HAP-1 (cell line): Measurements from ENCODE around the gene SRRM1.
A peak's percentile ranks its signal among the peaks of the same experiment; 100 is the strongest.
"Not testable (repeated sequence)": the region's sequence is repeated elsewhere in the genome, so short reads cannot be mapped to it uniquely, and the experiment has no call there.

Experiments
- DNase-seq, 2 experiments: peaks; one replicate each; pipeline ENCODE4 v3.0.0-alpha.2; 2016 to 2020; ENCODE audit warnings: low spot score in 2 of 2
- H3K27me3 ChIP-seq: fragments of 250-450 bp; sonication (Bioruptor Pico); 2 replicates; pipeline ENCODE4 v1.5.1; 2020; ENCODE audit warnings: low read depth, mild to moderate bottlenecking, moderate library complexity
- H3K36me3 ChIP-seq: fragments of 250-450 bp; sonication (Bioruptor Pico); replicated peaks from 2 replicates; pipeline ENCODE4 v1.5.1; 2020; ENCODE audit warnings: mild to moderate bottlenecking
- H3K4me1 ChIP-seq: fragments of 250-450 bp; sonication (Bioruptor Pico); 2 replicates; pipeline ENCODE4 v1.5.1; 2020; ENCODE audit warnings: mild to moderate bottlenecking
- H3K4me3 ChIP-seq: fragments of 250-450 bp; sonication (Bioruptor Pico); 2 replicates; pipeline ENCODE4 v1.5.1; 2020; ENCODE audit warnings: mild to moderate bottlenecking, moderate library complexity
- H3K9me3 ChIP-seq: fragments of 250-450 bp; sonication (Bioruptor Pico); 2 replicates; pipeline ENCODE4 v1.5.1; 2020; ENCODE audit warnings: mild to moderate bottlenecking, moderate library complexity
- in situ Hi-C: fragments of 300-500 bp; cut with MboI; formaldehyde crosslinking; loops from 3 replicates; pipeline ENCODE4 v1.14.3; 2020; ENCODE audit warnings: low sequenced_read_pairs, inconsistent platforms, mixed read lengths

The SRRM1 gene

GRCh38 chr1:24692351-24692980, 49.4 kb downstream of the SRRM1 start:
- Histone ChIP-seq H3K4me1 (no peaks in the 10 kb centered on the region; the same call in 1 of the 2 replicates), H3K4me3 (no peak overlapping the region), H3K36me3 (no peaks in the 10 kb centered on the region), H3K9me3 (peaks cover 1% of the 10 kb centered on the region), H3K27me3 (no peaks in the 10 kb centered on the region)
- in situ Hi-C loops, result loop anchor here (5.0 to 25.0 kb wide), 2 partner anchors 145 to 520 kb away; no protein-coding TSS in a partner anchor
- no peak for DNase-seq

- in situ Hi-C loops, result loop anchor here (5.0 to 25.0 kb wide), 2 partner anchors 143 to 518 kb away; no protein-coding TSS in a partner anchor
- peaks cover 5% of the 10 kb centered on the region for H3K9me3 ChIP-seq
- DNase-seq, result no peak
- no peaks in the 10 kb centered on the region for H3K27me3 ChIP-seq
- H3K36me3 ChIP-seq, result no peaks in the 10 kb centered on the region
- H3K4me1 ChIP-seq, result no peaks in the 10 kb centered on the region
- H3K4me3 ChIP-seq, result no peak overlapping the region
Measured at GRCh38 chr1:24693827-24694379, 50.8 kb downstream of the SRRM1 start.

- no peak for DNase-seq
- H3K27me3 ChIP-seq, result no peaks in the 10 kb centered on the region
- no peaks in the 10 kb centered on the region for H3K4me1 ChIP-seq
- peaks cover 5% of the 10 kb centered on the region for H3K9me3 ChIP-seq
- in situ Hi-C loops, result loop anchor here (5.0 to 25.0 kb wide), 2 partner anchors 143 to 518 kb away; no protein-coding TSS in a partner anchor
- no peak overlapping the region for H3K4me3 ChIP-seq
- H3K36me3 ChIP-seq, result no peaks in the 10 kb centered on the region
Measured at GRCh38 chr1:24694380-24694843, 51.3 kb downstream of the SRRM1 start.

GRCh38 chr1:24695202-24695974, 52.3 kb downstream of the SRRM1 start:
- Histone ChIP-seq H3K4me3 (no peak overlapping the region), H3K27me3 (no peaks in the 10 kb centered on the region), H3K36me3 (no peaks in the 10 kb centered on the region), H3K9me3 (peaks cover 5% of the 10 kb centered on the region), H3K4me1 (no peaks in the 10 kb centered on the region)
- DNase-seq, result no peak
- in situ Hi-C loops, result loop anchor here (25.0 kb wide), 1 partner anchor 517 kb away; no protein-coding TSS in a partner anchor

- in situ Hi-C loops, result loop anchor here (25.0 kb wide), 1 partner anchor 516 kb away; no protein-coding TSS in a partner anchor
- Histone ChIP-seq H3K36me3 (no peaks in the 10 kb centered on the region), H3K27me3 (no peaks in the 10 kb centered on the region), H3K4me1 (no peaks in the 10 kb centered on the region), H3K4me3 (no peak overlapping the region), H3K9me3 (peaks cover 5% of the 10 kb centered on the region)
- no peak for DNase-seq
Measured at GRCh38 chr1:24696041-24696755, 53.1 kb downstream of the SRRM1 start.

- H3K4me3 ChIP-seq, result no peak overlapping the region
- H3K36me3 ChIP-seq, result no peaks in the 10 kb centered on the region
- no peak for DNase-seq
- no peaks in the 10 kb centered on the region for H3K27me3 ChIP-seq
- in situ Hi-C loops, result loop anchor here (25.0 kb wide), 1 partner anchor 515 kb away; no protein-coding TSS in a partner anchor
- H3K9me3 ChIP-seq, result peaks cover 5% of the 10 kb centered on the region
- H3K4me1 ChIP-seq, result no peaks in the 10 kb centered on the region
Measured at GRCh38 chr1:24696756-24697330, 53.7 kb downstream of the SRRM1 start.

- not testable (repeated sequence) for H3K36me3 ChIP-seq, H3K27me3 ChIP-seq, H3K4me1 ChIP-seq, H3K4me3 ChIP-seq, H3K9me3 ChIP-seq
- in situ Hi-C loops, result loop anchor here (25.0 kb wide), 1 partner anchor 515 kb away; no protein-coding TSS in a partner anchor
- peak in 1 of 2 experiments; percentile 25 for DNase-seq
Measured at GRCh38 chr1:24697453-24698001, 54.4 kb downstream of the SRRM1 start.

GRCh38 chr1:24698326-24698725, 55.2 kb downstream of the SRRM1 start:
- H3K27me3 ChIP-seq, H3K36me3 ChIP-seq, DNase-seq, H3K4me1 ChIP-seq, H3K9me3 ChIP-seq, H3K4me3 ChIP-seq: not testable (repeated sequence)
- in situ Hi-C loops, result loop anchor here (25.0 kb wide), 1 partner anchor 514 kb away; no protein-coding TSS in a partner anchor

GRCh38 chr1:24699628-24700027, 56.5 kb downstream of the SRRM1 start:
- H3K4me1 ChIP-seq, result peaks cover 3% of the 10 kb centered on the region
- no peak overlapping the region for H3K4me3 ChIP-seq
- H3K9me3 ChIP-seq, result peaks cover 5% of the 10 kb centered on the region
- in situ Hi-C loops, result loop anchor here (25.0 kb wide), 1 partner anchor 513 kb away; no protein-coding TSS in a partner anchor
- H3K27me3 ChIP-seq, result no peaks in the 10 kb centered on the region
- H3K36me3 ChIP-seq, result no peaks in the 10 kb centered on the region
- no peak for DNase-seq

- Histone ChIP-seq H3K9me3 (peaks cover under 1% of the 10 kb centered on the region), H3K4me3 (no peak overlapping the region), H3K4me1 (peaks cover 13% of the 10 kb centered on the region), H3K27me3 (no peaks in the 10 kb centered on the region), H3K36me3 (no peaks in the 10 kb centered on the region)
- DNase-seq, result no peak
- in situ Hi-C loops, result no loop called here
Measured at GRCh38 chr1:24702511-24703293, 59.6 kb downstream of the SRRM1 start.

- DNase-seq, result peak in 1 of 2 experiments; percentile 50
- Histone ChIP-seq H3K4me3 (no peak overlapping the region), H3K36me3 (no peaks in the 10 kb centered on the region), H3K9me3 (no peaks in the 10 kb centered on the region), H3K27me3 (no peaks in the 10 kb centered on the region), H3K4me1 (peaks cover 13% of the 10 kb centered on the region)
- in situ Hi-C loops, result no loop called here
Measured at GRCh38 chr1:24704411-24705259, 61.5 kb downstream of the SRRM1 start.
